ENCODE measurements around the gene CD22.

The CD22 gene

DNA sequence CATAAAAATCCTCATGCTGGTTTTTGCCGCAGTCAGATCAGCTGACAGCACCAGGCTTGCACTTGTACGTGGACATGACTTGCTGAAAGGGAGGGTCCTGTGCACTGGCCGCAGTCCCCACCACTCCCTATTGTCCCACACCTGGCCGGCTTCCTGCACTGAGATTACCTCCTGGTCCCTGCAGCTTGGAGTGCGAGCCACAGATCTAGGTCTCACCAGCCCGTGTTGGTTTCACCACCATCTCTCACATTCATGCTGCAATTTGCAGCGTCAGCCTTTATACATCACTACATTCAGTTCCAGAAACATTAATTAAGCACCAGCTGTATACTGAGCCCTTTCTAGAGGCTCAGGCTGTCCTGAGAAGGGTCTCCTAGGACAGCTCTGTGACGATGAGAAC, 15.0 kb upstream of the CD22 start:
- no peak for DNase-seq (ENCODE audit: low read depth)

DNA sequence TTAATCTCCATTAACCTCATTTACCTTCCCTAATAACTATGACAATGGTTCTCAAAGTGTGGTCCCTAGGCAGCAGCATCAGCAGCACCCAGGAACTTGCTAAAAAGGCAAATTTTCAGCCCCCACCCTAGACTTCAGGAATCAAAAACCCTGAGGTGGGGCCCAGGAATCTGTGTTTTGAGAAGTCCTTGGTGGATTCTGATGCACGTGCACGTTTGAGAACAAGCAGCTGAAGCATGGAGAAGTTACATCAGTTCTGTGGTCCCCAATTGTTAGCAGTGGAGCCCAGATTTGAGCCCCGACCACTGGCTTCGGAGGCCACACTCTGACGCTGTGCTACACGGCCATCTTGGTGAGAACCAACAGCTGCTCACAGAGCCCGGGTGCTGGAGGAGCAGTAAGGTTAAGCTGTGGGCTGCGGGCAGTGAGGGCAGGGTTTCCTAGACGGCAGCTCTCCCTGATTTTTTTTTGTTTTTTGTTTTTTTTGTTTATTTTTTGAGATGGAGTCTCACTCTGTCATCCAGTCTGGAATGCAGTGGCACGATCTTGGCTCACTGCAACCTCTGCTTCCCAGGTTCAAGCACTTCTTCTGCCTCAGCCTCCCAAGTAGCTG, 14.0 kb upstream of the CD22 start:
- no peak for DNase-seq (ENCODE audit: low read depth)

DNA sequence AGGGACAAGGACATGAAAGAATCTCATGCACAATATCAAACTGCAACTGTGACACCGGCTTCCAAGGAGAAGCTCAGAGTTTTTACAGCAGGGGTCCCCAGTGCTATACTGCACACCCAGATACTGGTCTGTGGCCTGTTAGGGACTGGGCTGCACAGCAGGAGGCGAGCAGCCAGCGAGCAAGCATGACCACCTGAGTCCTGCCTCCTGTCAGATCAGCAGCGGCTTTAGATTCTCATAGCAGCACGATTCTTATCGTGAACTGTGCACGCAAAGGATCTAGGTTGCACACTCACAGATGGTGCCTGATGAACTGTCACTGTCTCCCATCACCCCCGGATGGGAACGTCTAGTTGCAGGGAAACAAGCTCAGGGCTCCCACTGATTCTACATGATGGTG, 13.1 kb upstream of the CD22 start:
- no peak for DNase-seq (ENCODE audit: low read depth)

DNA sequence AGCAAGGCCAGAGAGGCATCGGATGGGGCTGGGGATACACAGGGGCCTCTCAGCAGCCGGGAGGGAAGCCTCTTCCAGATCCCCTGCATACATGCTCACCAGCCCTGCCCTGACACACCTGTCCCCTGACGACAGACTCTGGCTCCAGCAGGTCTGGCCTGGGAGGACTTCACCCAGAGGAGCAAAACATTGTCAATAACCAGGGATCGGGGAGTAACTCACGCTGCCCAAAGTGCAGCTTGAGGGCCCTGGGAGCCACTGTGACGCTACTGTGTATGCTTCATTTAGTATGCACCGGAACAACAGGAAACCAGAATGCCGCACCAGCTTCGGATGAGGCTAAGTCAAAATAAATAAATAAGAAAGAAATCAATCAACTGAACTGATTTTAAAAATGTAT, 12.4 kb upstream of the CD22 start:
- no peak for DNase-seq (ENCODE audit: low read depth)

DNA sequence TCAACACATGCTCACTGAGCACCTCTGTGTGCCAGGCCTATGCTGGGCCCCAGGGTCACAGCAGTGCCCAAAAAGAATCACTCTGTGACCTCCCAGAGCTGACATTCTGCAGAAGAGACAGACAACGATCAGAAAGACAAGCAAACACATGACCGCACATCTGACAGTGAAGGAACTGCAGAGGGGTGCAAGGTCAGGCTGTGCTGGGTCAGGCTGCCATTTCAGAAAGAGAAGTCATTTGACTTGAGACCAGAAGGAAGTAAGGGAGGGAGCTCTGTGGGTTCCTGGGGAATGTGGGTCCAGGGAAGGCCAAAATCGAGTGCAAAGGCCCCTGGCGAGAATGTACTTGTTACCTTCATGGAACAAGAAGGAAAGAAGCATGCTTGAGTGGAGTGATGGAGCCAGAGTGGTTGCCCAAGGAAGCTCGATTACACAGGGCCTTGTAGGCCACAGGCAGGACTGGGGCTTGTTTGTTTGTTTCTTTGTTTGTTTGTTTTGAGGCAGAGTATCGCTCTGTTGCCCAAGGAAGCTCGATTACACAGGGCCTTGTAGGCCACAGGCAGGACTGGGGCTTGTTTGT, 11.4 kb upstream of the CD22 start:
- no peak for DNase-seq (ENCODE audit: low read depth)

DNA sequence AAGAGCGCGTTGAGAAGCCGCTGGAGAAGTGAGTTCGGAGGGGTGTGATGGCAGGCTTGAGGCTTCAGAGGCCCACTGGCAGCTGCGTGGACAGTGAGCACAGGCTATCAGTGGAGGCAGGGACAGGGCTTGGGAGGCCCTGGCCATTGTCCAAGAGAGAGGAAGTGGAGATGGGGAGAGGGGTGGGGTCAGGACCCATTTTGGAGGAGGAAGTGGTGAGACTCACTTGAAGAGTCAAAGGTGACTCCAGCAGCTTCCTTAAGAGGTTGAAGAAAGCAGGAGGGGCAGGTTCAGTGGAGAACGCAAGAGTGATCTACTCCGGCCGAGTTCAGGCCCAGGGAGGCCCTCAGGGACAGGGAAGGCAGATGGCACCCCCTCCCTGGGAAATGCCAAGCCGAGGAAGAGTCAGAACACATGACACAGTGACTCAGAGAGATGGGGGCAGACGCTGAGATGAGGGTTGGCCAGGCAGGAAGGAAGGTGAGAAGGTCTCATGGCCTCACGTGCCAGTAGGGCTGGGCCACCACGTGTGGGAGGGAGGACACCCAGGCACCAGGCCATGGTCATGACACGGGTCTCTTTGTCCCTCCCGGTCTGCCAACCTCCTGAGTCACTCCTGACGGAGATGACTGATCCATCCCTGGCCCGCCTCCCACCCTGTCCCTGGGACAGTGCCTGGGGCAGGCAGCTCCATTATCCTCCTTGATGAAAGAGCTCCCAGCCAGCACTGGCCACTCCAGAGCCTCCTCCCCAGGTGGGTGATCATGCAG, 10.1 kb upstream of the CD22 start:
- peak; percentile 92 for DNase-seq (ENCODE audit: low read depth)

DNA sequence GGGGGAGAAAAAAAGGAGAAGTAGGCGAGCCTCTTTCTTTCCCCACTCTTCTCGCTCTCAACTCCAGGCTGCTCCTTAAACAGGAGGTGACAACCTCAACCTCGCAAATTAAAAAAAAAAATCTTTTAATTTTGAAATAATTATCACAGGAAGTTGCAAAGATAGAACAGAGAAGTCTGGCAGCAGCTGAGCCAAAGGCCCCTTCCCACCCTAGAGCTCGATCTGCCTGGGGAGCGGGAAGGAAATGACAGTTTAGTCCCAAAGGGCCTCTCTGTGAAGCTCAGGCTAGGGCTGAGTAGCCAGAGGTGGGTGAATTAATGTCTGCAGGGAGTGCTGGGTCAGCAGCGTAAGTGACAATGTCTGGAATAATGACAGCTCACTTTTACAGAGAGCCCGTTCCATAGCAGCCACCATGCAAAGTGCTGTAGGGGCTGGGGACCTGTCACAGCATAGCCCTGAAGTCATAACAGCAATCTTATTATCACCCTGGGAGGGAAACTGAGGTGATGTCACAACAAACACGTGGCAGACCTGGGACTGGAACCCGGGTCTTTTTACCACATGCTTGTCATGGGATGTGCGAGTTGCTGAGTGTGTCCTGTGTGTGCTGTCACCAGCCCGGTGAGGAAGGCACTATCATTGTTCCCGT, 8.8 kb upstream of the CD22 start:
- DNase-seq (ENCODE audit: low read depth): no peak

DNA sequence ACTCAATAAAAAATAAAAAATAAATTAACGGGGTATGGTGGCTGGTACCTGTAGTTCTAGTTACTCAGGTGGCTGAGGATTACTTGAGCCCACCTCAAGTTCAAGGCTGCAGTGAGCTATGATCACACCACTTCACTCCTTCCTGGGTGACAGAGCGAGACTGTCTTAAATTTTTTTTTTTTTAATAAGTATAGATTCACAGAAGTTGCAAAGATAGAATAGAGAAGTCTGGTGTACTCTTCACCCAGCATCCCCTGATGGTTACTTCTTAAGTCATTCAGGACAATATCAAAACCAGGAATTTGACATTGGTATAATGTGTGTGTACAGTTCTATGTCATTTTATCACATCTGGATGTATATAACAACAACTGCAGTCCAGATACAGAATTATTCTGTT, 7.7 kb upstream of the CD22 start:
- no peak for DNase-seq (ENCODE audit: low read depth)

DNA sequence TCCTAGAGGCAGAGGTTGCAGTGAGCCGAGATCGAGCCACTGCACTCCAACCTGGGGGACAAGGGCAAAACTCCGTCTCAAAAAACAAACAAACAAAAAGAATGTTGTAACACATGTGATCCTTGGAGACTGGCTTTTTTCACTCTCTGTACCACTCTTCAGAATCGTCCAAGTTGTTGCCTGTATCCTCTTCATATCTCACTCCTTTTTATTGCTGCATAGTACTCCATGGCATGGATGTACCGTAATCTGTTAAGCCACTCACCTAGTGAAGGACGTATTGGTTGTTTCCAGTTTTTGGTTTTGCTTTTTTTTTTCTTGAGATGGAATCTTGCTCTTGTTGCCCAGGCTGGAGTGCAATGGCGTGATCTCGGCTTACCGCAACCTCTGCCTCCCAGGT, 7.0 kb upstream of the CD22 start:
- DNase-seq (ENCODE audit: low read depth): no peak

DNA sequence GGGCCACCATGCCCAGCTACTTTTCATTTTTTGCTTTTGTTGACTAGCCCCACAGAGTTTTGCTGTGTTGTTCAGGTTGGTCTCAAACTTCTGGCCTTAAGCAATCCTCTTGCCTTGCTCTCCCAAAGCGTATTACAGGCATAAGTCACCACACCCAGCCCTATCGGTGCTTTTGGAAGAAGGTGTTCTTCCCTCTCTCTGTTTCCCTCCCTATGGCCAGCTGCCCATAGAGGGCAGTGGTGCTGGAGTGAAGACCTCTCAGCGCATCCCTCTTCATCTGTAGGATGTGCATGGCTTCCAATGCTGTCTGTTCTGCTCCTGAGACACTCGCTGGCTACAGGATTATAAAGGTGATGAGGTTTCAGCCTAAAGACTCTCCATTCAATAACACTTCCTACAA, 1.3 kb upstream of the CD22 start:
- DNase-seq (ENCODE audit: low read depth): no peak

DNA sequence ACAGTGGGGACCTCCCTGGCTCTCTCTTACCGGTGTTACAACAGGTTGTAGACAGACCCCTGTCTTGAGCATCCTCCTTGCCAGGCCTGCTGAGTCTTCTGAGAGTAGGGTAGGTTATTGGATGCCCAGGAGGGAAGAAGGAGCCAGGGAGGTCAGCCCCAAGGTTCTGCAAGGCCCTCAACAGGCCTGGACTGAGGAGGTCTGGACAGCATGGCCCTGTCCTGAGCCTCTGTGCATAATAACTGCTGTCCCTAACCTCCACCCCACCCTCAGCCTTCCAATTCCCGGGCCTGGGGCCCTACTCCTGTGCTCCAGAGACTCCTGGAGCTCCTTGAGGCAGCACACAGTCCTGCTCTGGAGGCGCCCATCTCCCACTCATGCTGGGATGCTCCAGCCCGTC, 336 bp downstream of the CD22 start:
- no peak for DNase-seq (ENCODE audit: low read depth)

DNA sequence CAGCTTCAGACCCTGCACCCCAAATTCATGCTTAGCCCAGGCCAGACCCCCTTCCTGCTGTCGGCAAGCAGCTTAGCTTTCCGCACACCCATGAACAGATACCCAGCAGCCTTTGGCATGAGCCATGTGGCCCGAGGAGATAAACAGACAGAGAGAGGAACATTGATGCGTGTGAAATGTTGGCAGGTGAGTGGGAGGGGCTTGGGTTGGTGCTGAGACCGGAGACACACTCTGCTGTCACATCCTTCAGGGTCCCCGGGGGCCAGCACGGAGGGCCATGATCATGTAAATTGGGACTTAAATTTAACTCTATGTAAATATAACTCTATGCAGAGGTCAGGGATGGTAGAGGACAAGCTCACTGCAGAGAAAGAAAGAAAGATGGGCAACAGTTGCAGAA, 1.5 kb downstream of the CD22 start:
- no peak for DNase-seq (ENCODE audit: low read depth)

DNA sequence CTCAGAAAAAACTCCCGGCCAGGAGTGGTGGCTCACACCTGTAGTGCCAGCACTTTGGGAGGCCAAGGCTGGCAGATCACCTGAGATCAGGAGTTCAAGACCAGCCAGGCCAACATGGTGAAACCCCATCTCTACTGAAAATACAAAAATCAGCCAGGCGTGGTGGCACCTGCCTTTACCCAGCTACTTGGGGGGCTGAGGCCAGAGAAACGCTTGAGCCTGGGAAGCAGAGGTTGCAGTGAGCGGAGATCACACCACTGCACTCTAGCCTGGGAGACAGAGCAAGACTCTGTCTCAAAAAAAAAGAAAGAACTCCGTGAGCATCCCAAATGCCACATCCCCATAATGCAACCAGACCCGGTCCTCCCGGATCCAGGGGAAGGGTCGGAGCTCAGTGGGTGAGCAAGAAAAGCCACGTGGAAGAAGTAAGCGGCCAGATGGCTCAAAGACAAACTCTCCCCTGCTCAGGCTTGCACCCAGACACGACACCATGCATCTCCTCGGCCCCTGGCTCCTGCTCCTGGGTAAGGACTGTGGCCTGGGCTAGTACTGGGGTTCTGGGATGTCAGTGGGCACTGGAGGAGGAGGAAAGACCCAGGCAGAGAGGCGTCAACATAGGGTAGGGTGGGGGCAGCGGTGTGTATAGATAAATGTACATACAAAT, 2.7 kb downstream of the CD22 start:
- DNase-seq (ENCODE audit: low read depth): no peak

DNA sequence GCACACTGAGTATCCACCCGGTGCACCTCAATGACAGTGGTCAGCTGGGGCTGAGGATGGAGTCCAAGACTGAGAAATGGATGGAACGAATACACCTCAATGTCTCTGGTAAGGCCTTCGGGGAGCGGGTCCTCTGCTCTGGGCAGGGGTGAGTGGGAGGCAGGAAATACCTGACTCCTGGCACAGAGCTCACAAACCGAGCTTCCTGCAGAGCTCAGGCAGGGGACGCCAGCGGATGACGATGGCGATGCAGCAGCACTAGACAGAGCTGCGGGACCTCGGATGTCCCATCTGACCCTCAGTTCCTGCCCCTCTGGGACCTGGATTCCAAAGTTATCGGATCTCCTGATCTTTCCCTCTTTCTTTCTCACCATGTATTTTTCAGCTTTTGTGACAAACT, 3.8 kb downstream of the CD22 start:
- no peak for DNase-seq (ENCODE audit: low read depth)

DNA sequence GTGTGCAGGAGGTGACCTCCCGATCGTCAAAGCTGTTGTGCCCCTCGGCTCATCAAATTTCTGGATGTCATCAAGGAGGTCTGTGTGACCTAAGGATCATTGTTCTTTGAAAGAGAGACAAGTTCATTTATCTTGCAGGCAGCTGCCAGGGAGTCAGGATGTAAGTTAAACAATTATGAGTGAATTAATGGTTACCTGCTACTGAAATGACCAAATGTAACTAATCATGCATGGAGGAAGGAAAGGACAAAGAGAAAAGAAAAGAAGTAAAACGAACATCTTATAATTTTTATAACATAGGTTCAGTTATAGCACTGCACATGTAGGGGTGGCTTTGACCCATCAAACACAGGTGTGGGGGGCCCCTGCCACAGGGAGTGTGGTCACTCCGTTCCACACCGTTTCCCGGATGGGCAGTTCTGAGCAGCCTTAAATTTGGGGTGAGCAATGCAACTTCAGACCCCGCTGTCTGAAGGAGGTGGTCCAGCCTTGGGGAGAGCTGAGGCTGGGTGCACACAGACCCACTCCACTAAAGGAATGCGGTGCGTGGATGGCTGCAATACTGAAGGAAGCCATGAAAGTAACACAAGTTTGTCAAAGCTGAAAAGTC, 5.3 kb downstream of the CD22 start:
- DNase-seq (ENCODE audit: low read depth): no peak

DNA sequence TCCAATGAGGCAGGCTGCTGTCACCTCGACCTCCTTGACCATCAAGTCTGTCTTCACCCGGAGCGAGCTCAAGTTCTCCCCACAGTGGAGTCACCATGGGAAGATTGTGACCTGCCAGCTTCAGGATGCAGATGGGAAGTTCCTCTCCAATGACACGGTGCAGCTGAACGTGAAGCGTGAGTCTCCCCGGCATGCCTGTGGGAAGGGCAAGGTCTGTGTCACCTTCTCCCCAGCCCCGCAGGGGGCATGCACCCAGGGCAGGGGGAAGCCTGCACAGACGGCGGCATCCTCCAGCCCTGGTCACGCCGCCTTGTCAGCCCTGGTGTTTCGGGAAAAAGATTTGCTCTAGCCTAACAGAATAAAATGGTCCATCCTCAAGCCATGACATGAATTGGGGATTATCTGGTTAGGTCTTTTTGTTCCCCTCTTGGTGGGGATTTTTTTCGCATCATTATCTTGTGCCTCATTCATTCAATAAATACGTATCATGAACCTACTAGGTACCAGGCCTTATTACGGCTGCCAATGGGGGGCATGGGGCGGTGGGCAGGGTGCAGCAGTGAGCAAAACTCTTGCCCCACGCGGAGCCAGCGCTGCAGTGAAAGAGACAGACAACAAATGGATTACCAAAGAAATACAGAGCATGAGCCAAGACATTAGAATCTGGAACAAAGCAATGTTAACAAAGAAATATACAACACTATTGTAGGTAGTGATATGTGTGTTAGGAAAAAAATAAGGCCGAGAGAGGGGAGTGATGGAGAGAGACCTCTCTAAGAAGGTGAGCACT, 7.4 kb downstream of the CD22 start:
- no peak for DNase-seq (ENCODE audit: low read depth)

DNA sequence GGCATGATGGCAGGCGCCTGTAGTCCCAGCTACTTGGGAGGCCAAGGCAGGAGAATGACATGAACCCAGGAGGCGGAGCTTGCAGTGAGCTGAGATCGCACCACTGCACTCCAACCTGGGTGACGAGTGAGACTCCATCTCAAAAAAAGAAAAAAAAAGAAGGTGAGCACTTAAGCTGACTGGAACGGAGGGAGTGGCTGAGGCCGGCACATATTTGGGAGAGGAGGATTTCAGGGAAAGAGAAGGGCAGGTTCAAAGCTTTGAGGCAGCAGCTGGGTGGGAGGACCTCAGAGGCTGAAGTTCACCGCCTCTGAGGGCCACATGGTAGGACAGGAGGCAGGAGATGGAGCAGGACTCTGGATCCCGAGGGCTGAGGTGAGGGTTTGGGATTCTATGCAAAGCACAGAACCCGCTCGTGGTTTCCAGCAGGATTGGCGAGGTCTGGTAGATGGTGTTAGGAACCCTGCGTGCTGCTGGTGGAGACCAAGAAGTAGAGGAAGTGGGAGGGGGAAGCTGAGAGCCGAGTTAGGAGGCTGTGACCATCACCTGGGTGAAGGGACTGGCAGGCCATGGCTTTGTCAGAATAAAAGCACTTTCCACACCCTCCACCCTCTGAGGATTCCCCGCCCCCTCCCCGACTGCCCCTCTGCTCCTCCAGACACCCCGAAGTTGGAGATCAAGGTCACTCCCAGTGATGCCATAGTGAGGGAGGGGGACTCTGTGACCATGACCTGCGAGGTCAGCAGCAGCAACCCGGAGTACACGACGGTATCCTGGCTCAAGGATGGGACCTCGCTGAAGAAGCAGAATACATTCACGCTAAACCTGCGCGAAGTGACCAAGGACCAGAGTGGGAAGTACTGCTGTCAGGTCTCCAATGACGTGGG, 8.4 kb downstream of the CD22 start:
- DNase-seq (ENCODE audit: low read depth): no peak

DNA sequence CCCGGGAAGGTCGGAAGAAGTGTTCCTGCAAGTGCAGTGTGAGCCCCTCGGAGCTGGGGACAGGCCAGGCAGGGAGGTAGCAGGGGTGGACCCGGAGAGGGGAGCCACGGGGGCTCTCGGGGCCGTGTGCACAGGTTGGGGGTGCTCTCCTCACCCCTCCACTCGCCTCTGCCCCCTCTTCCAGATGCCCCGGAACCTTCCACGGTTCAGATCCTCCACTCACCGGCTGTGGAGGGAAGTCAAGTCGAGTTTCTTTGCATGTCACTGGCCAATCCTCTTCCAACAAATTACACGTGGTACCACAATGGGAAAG, 9.0 kb downstream of the CD22 start:
- DNase-seq (ENCODE audit: low read depth): no peak

DNA sequence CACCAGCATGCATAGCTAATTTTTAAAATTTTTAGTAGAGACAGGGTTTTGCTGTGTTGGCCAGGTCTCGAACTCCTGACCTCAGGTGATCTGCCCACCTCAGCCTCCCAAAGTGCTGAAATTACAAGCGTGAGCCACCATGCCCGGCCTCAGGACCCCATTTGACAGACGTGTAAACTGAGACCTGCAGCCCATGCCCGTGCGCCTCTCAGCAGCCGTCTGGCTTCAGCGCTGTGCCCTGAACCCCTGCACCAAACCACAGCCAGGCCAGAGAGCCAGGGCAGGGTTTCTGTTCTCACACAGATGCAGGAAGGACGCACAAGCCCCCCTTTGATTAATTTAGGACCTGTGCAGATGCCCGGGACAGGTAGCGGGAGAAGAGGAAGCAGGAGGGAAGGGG, 11.4 kb downstream of the CD22 start:
- DNase-seq (ENCODE audit: low read depth): no peak

DNA sequence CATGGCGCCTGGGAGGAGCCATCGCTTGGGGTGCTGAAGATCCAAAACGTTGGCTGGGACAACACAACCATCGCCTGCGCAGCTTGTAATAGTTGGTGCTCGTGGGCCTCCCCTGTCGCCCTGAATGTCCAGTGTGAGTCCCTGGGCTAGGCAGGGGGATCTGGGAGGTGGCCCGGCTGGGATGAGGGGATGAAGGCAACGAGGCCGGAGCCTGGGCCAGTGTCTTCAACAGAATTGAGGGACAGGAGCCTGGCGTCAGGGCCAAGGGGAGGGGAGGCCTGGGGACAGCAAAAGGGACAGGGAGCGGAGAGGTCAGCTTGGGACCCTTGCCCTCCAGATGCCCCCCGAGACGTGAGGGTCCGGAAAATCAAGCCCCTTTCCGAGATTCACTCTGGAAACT, 12.0 kb downstream of the CD22 start:
- DNase-seq (ENCODE audit: low read depth): no peak
